MM.1S (cell line): ENCODE data around the gene ZBTB37.
"Not testable (repeated sequence)": the region's sequence is repeated elsewhere in the genome, so short reads cannot be mapped to it uniquely, and the experiment has no call there.

Experiments
- DNase-seq: peaks from one replicate; pipeline ENCODE4 v3.0.0-alpha.2; 2015
- H2AFZ ChIP-seq: fragments of 300-600 bp; sonication (generic); 2 replicates; pipeline ENCODE4 v1.6.0; 2016; ENCODE audit warnings: antibody characterized with exemption, low read length
- H3F3A ChIP-seq: fragments of 300-600 bp; sonication (generic); 2 replicates; pipeline ENCODE4 v1.6.1; 2016; ENCODE audit warnings: mild to moderate bottlenecking, antibody characterized with exemption, low read length, moderate library complexity, mixed read lengths; ENCODE audit not compliant: insufficient read depth
- H3K27ac ChIP-seq: fragments of 300-600 bp; sonication (generic); 2 replicates; pipeline ENCODE4 v1.5.1; 2016; ENCODE audit warnings: mild to moderate bottlenecking, low read length
- H3K27me3 ChIP-seq: fragments of 300-600 bp; sonication (generic); replicated peaks from 2 replicates; pipeline ENCODE4 v1.6.0; 2016; ENCODE audit warnings: low read length; ENCODE audit not compliant: insufficient read depth
- H3K36me3 ChIP-seq: fragments of 300-600 bp; sonication (generic); replicated peaks from 2 replicates; pipeline ENCODE4 v1.6.1; 2016; ENCODE audit warnings: mild to moderate bottlenecking, low read length, mixed read lengths; ENCODE audit not compliant: insufficient read depth
- H3K4me1 ChIP-seq: fragments of 300-600 bp; sonication (generic); 2 replicates; pipeline ENCODE4 v1.6.1; 2016; ENCODE audit warnings: low read length, mixed read lengths
- H3K4me2 ChIP-seq: fragments of 300-600 bp; sonication (generic); 2 replicates; pipeline ENCODE4 v1.6.0; 2016; ENCODE audit warnings: low read depth, low read length
- H3K4me3 ChIP-seq: fragments of 300-600 bp; sonication (generic); 2 replicates; pipeline ENCODE4 v1.5.1; 2016; ENCODE audit warnings: low read length, mixed read lengths
- H3K79me2 ChIP-seq: fragments of 300-600 bp; sonication (generic); 2 replicates; pipeline ENCODE4 v1.6.1; 2016; ENCODE audit warnings: mixed run types, low read length, mixed read lengths
- H3K9ac ChIP-seq: fragments of 300-600 bp; sonication (generic); 2 replicates; pipeline ENCODE4 v1.6.1; 2016; ENCODE audit warnings: low read length, mixed read lengths
- H3K9me2 ChIP-seq: fragments of 300-600 bp; sonication (generic); replicated peaks from 2 replicates; pipeline ENCODE4 v1.6.1; 2016; ENCODE audit warnings: mild to moderate bottlenecking, low read length, mixed read lengths; ENCODE audit not compliant: insufficient read depth
- H3K9me3 ChIP-seq: fragments of 300-600 bp; sonication (generic); replicated peaks from 2 replicates; pipeline ENCODE4 v1.6.1; 2016; ENCODE audit warnings: mild to moderate bottlenecking, low read length, mixed read lengths; ENCODE audit not compliant: insufficient read depth
- H4K20me1 ChIP-seq: fragments of 300-600 bp; sonication (generic); 2 replicates; pipeline ENCODE4 v1.6.1; 2016; ENCODE audit warnings: mild to moderate bottlenecking, low read length, moderate library complexity, mixed read lengths; ENCODE audit not compliant: insufficient read depth
- CTCF ChIP-seq: fragments of 300-600 bp; sonication (generic); IDR thresholded peaks from 2 replicates; pipeline ENCODE4 v1.5.1; 2016; ENCODE audit warnings: antibody characterized with exemption, low read length, mixed read lengths
- EZH2 ChIP-seq: fragments of 300-600 bp; sonication (generic); optimal IDR thresholded peaks from 2 replicates; pipeline ENCODE3; 2017; ENCODE audit warnings: low read depth, mild to moderate bottlenecking, antibody characterized with exemption, low read length, mixed read lengths
- EZH2phosphoT487 ChIP-seq: fragments of 300-600 bp; sonication (generic); IDR thresholded peaks from 2 replicates; pipeline ENCODE4 v1.6.1; 2018; ENCODE audit warnings: antibody characterized with exemption, low read length

ZBTB37 gene

DNA sequence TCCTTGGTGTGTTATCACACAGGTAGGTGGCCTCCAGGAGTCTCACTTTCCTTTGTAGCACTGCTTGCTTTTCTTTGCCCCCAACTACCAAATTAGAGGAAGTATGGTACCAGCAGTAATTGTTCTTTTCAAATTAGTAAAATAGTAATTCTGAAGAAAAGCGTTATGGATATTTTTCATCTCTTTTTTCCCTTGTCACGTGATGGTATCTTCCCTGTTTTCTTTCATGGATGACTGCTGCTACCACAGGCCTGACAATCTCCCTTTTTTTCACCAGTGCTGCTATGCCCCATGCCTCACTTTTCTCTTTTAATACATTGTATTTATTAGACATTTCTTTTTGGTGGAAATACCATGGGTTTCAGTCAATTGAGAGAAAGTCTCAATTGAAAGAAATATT, 3.3 kb downstream of the ZBTB37 start:
- no peaks in the 10 kb centered on the region for H3K9me2 ChIP-seq
- H3K27me3 ChIP-seq, result no peaks in the 10 kb centered on the region
- H3F3A ChIP-seq, result peaks cover 22% of the 10 kb centered on the region
- peaks cover 13% of the 10 kb centered on the region for H3K79me2 ChIP-seq
- no peak overlapping the region for H3K4me2 ChIP-seq
- DNase-seq, result no peak
- H3K9ac ChIP-seq, result no peak overlapping the region
- no peak overlapping the region for H2AFZ ChIP-seq
- H3K4me1 ChIP-seq, result peaks cover 9% of the 10 kb centered on the region
- H3K4me3 ChIP-seq, result no peak overlapping the region
- H4K20me1 ChIP-seq, result 0 out of 2 replicates have a peak, but pooled peaks cover 4% of the 10 kb centered on the region
- no peaks in the 10 kb centered on the region for H3K9me3 ChIP-seq
- peaks cover 6% of the 10 kb centered on the region for H3K36me3 ChIP-seq
- no peak overlapping the region for H3K27ac ChIP-seq
- no peak for TF ChIP-seq CTCF
- no peak for TF ChIP-seq EZH2phosphoT487
- no peak for TF ChIP-seq EZH2

GRCh38 chr1:173876732-173877131, 8.6 kb downstream of the ZBTB37 start:
- Histone ChIP-seq H3K27me3 (no peaks in the 10 kb centered on the region), H2AFZ (no peak overlapping the region), H3F3A (no peaks in the 10 kb centered on the region), H4K20me1 (no peaks in the 10 kb centered on the region), H3K36me3 (no peaks in the 10 kb centered on the region), H3K9me2 (no peaks in the 10 kb centered on the region), H3K9me3 (no peaks in the 10 kb centered on the region), H3K27ac (no peak overlapping the region), H3K4me3 (no peak overlapping the region), H3K9ac (no peak overlapping the region), H3K4me1 (no peaks in the 10 kb centered on the region), H3K4me2 (no peak overlapping the region), H3K79me2 (no peaks in the 10 kb centered on the region)
- TF ChIP-seq EZH2 (no peak), CTCF (no peak), EZH2phosphoT487 (no peak)
- no peak for DNase-seq

DNA sequence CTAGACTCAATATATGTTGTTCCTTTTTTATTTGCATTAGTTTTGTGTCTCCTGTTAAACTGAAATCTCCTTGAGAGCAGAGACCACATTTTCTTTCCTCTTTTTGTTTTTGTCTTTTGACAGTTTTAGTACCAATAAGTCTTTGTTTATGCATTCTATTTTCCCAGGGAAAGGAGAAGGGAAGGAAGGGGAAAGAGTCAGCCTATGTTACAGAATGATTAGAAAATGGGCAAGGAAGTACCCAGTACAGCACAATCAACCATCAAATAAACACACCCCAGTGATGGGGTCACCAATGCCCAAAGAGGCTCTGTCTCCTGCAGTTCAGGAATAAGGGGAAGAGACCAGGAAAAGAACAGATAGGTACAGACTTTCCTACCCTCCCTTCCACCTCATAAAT, 10.1 kb downstream of the ZBTB37 start:
- no peaks in the 10 kb centered on the region for H3K9me3 ChIP-seq
- H3K4me2 ChIP-seq, result no peak overlapping the region
- no peak overlapping the region for H3K27ac ChIP-seq
- no peaks in the 10 kb centered on the region for H3K4me1 ChIP-seq
- no peak for DNase-seq
- no peaks in the 10 kb centered on the region for H3K36me3 ChIP-seq
- TF ChIP-seq EZH2phosphoT487 (no peak), CTCF (no peak), EZH2 (no peak)
- no peaks in the 10 kb centered on the region for H3K79me2 ChIP-seq
- H3F3A ChIP-seq, result no peaks in the 10 kb centered on the region
- H3K4me3 ChIP-seq, result no peak overlapping the region
- no peaks in the 10 kb centered on the region for H3K9me2 ChIP-seq
- no peaks in the 10 kb centered on the region for H4K20me1 ChIP-seq
- H2AFZ ChIP-seq, result no peak overlapping the region
- H3K27me3 ChIP-seq, result no peaks in the 10 kb centered on the region
- no peak overlapping the region for H3K9ac ChIP-seq

GRCh38 chr1:173881117-173881516, 12.9 kb downstream of the ZBTB37 start:
- not testable (repeated sequence) for H3K4me3 ChIP-seq, H3K36me3 ChIP-seq, H3K9me2 ChIP-seq, H4K20me1 ChIP-seq, H3K9ac ChIP-seq, H3K79me2 ChIP-seq, DNase-seq, H3K4me1 ChIP-seq, H2AFZ ChIP-seq, H3K9me3 ChIP-seq, H3F3A ChIP-seq, H3K27ac ChIP-seq, H3K27me3 ChIP-seq, H3K4me2 ChIP-seq
